Activated CD4-positive, alpha-beta T cell treated with anti-CD3 and anti-CD28 coated beads, Interleukin-2, amount 10 ng/mL, durations not matched to agents 24 days and 14 days (primary cell): Measurements from ENCODE around the gene SLC13A1. TPM values are rescaled to one million over a fixed set of nuclear protein-coding genes. Genes with fewer than 3 reads are reported as not detected.

Experiments used
- DNase-seq: peaks from one replicate; pipeline ENCODE4 v3.0.0; 2022
- H3K27ac Mint-ChIP-seq: one replicate; pipeline ENCODE4 v1.8.0; 2022; ENCODE audit warnings: mild to moderate bottlenecking, mixed read lengths
- H3K27me3 Mint-ChIP-seq: one replicate; pipeline ENCODE4 v1.8.0; 2022; ENCODE audit warnings: mixed read lengths
- H3K36me3 Mint-ChIP-seq: one replicate; pipeline ENCODE4 v1.8.0; 2022; ENCODE audit warnings: low read depth, mild to moderate bottlenecking, mixed read lengths
- H3K4me1 Mint-ChIP-seq: one replicate; pipeline ENCODE4 v1.8.0; 2021; ENCODE audit warnings: mixed read lengths
- H3K4me3 Mint-ChIP-seq: one replicate; pipeline ENCODE4 v1.8.0; 2022; ENCODE audit warnings: mild to moderate bottlenecking, moderate library complexity, mixed read lengths
- H3K9me3 Mint-ChIP-seq: one replicate; pipeline ENCODE4 v1.8.0; 2021; ENCODE audit warnings: mixed read lengths
- intact Hi-C: fragments of 100-400 bp; cut with micrococcal nuclease; formaldehyde crosslinking; loops from one replicate; pipeline ENCODE4 v1.15.1; 2023
- total RNA-seq: library from RNA; stranded (reverse); gene quantifications from 2 replicates; pipeline ENCODE4 v1.2.3, GENCODE V29; 2022

Gene SLC13A1
- total RNA-seq, 1 donor from 2014 or later = not detected

DNA sequence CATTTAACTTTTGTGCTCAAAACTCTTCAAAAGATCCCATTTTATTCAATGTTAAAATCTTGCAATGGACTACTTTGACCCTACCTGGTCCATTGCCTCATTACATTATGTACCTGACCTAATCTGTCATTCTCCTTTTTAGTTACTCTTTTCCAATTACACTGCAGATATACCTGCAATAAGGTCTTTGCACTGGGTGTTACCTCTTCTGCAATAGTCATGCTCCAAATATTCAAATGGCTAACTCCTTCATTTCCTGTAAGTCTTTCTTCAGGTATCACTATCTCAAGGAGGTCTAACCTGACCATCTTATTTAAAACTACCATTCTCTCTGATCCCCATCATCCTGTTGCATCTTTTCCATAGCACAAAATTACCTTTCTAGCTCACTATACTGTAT lies 22.3 kb downstream of the SLC13A1 start:
- H3K4me3 Mint-ChIP-seq = no peak overlapping the region
- H3K9me3 Mint-ChIP-seq = no peaks in the 10 kb centered on the region
- intact Hi-C loops = no loop called here

DNA sequence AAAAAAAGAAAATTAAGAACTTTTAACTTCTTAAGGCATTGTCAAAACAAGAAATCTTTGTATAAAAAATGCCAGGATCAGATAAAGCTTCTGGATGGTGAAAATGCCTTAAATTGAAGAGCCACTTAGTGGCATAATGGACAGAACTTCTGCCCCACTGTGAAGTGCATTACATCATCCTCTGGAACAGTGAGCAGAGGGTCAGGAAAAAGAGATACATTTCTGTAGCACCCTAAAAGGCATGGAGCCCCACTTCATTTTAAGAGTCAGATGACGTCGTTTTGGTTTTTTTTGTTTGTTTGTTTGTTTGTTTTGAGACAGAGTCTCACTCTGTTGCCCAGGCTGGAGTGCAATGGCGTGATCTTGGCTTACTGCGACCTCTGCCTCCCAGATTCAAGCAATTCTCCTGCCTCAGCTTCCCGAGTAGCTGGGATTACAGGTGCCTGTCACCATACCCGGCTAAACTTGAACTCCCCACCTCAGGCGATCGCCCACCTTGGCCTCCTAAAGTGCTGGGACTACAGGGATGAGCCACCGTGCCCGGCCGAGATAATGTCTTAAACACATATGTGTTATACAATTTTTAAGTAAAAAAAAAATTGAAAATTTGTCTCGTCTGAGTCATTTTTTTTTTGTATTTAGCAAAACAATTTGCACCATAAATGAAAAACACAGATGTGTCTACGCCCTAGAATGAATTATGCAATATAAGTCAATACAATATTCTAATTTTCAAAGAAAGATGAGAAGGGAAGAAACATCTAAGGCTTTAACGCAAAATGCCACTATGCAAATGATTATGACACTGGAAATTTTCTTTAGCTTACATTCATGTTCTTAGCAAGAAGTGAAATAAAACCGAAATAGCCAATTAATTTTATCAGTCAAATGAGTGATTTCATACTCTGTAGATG lies 29.2 kb downstream of the SLC13A1 start:
- intact Hi-C loops = no loop called here
- no peak overlapping the region for H3K4me3 Mint-ChIP-seq
- DNase-seq = no peak
- H3K4me1 Mint-ChIP-seq = no peaks in the 10 kb centered on the region
- H3K27ac Mint-ChIP-seq = no peak overlapping the region
- H3K9me3 Mint-ChIP-seq = no peaks in the 10 kb centered on the region
- no peaks in the 10 kb centered on the region for H3K27me3 Mint-ChIP-seq
- H3K36me3 Mint-ChIP-seq = no peaks in the 10 kb centered on the region

More for the DNA sequence above, 22.3 kb downstream of the SLC13A1 start:
- Mint-ChIP-seq H3K27me3 (no peaks in the 10 kb centered on the region), H3K4me1 (no peaks in the 10 kb centered on the region), H3K36me3 (no peaks in the 10 kb centered on the region), H3K27ac (no peak overlapping the region)
- no peak for DNase-seq

DNA sequence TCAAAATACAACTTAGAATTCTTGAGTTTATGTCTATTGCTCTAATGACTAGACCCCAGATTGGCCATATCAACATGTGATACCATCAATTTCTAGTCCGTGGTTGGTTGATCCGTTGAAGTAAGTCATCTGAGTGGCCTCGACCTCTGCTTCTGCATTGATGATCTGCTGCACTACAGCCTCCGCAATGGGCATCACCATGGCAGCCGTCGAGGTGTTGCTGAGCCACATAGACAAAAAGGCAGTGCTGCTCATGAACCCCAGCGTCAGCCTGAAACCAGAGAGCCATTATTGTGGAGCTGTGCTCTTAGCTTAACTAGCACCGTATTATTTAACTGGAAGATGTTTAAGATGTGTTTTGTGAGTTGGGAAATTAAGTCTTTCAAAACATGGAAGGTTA lies 30.7 kb downstream of the SLC13A1 start:
- Mint-ChIP-seq H3K27ac (no peak overlapping the region), H3K9me3 (no peaks in the 10 kb centered on the region), H3K4me1 (no peaks in the 10 kb centered on the region), H3K4me3 (no peak overlapping the region), H3K36me3 (no peaks in the 10 kb centered on the region), H3K27me3 (no peaks in the 10 kb centered on the region)
- no peak for DNase-seq
- intact Hi-C loops = no loop called here

GRCh38 chr7:123157606-123158005 lies 42.2 kb downstream of the SLC13A1 start:
- H3K27ac Mint-ChIP-seq = no peak overlapping the region

GRCh38 chr7:123155571-123155970 lies 44.2 kb downstream of the SLC13A1 start:
- Mint-ChIP-seq H3K36me3 (no peaks in the 10 kb centered on the region), H3K27me3 (no peaks in the 10 kb centered on the region), H3K27ac (no peak overlapping the region), H3K9me3 (no peaks in the 10 kb centered on the region), H3K4me1 (no peaks in the 10 kb centered on the region), H3K4me3 (no peak overlapping the region)
- DNase-seq = no peak
- intact Hi-C loops = loop anchor here (10.0 kb wide), 1 partner anchor 941 kb away; no protein-coding TSS in a partner anchor

More at GRCh38 chr7:123157606-123158005, 42.2 kb downstream of the SLC13A1 start:
- Mint-ChIP-seq H3K36me3 (no peaks in the 10 kb centered on the region), H3K9me3 (no peaks in the 10 kb centered on the region), H3K4me3 (no peak overlapping the region), H3K27me3 (no peaks in the 10 kb centered on the region), H3K4me1 (no peaks in the 10 kb centered on the region)
- intact Hi-C loops = loop anchor here (10.0 kb wide), 1 partner anchor 943 kb away; no protein-coding TSS in a partner anchor
- no peak for DNase-seq

DNA sequence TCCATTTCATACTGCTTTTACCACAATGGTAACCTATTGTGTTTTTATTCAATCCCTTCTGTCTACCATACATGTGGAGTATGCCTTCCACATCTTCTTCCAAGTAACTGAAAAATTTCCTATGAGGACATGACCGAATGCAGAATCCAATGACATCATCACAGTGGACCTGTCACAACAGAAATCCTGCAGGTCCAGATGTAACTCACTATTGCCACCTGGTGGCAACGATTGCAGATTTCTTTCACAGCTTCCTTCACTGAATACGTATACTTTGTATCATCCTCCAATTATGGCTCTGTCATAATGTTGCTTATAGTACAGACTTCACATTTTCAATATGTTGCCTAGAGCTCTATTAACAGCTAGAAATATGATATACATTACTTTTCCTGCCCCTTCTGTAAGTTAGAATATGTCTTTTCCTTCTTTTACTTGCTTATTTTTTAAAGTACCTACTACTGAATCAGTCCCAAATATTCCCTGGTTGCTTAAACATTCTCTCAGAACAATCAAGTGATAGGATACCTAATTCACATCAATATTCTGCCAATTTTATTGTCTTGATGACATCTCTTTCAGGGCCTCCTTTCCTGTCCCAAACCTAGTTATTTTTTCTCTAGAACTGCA lies 45.4 kb downstream of the SLC13A1 start:
- H3K4me1 Mint-ChIP-seq = no peaks in the 10 kb centered on the region
- no peak overlapping the region for H3K4me3 Mint-ChIP-seq
- DNase-seq = peak; percentile 79
- no peaks in the 10 kb centered on the region for H3K9me3 Mint-ChIP-seq
- H3K27ac Mint-ChIP-seq = no peak overlapping the region
- H3K27me3 Mint-ChIP-seq = no peaks in the 10 kb centered on the region
- H3K36me3 Mint-ChIP-seq = no peaks in the 10 kb centered on the region
- intact Hi-C loops = loop anchor here (10.0 kb wide), 1 partner anchor 940 kb away; no protein-coding TSS in a partner anchor

DNA sequence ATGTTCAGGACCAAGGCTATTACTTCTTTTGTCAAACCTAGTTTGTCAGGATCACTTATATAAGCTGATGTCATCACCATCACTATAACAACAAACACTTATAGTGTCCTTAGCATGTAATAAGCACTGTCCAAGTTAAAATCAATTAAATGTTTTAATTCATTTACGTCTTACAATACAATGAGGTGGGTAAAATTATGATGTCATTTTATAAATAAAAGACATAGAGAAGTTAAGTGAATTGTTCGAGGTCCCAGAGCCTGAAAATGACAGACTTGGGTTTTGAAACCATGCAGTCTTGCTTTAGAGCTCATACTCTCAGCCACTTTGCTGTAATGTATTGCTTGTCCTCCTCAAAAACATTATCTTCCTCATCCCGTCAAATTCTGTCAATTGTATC lies 48.3 kb downstream of the SLC13A1 start:
- H3K4me3 Mint-ChIP-seq = no peak overlapping the region
- no peaks in the 10 kb centered on the region for H3K36me3 Mint-ChIP-seq
- intact Hi-C loops = loop anchor here (10.0 kb wide), 1 partner anchor 937 kb away; no protein-coding TSS in a partner anchor
- no peak for DNase-seq
- H3K9me3 Mint-ChIP-seq = no peaks in the 10 kb centered on the region
- no peaks in the 10 kb centered on the region for H3K27me3 Mint-ChIP-seq
- H3K4me1 Mint-ChIP-seq = no peaks in the 10 kb centered on the region
- no peak overlapping the region for H3K27ac Mint-ChIP-seq

- DNase-seq = no peak
- intact Hi-C loops = no loop called here
- Mint-ChIP-seq H3K27me3 (no peaks in the 10 kb centered on the region), H3K4me1 (no peaks in the 10 kb centered on the region), H3K36me3 (no peaks in the 10 kb centered on the region), H3K4me3 (no peak overlapping the region), H3K27ac (no peak overlapping the region), H3K9me3 (no peaks in the 10 kb centered on the region)
Observed at GRCh38 chr7:123148813-123149212, 51.0 kb downstream of the SLC13A1 start.

DNA sequence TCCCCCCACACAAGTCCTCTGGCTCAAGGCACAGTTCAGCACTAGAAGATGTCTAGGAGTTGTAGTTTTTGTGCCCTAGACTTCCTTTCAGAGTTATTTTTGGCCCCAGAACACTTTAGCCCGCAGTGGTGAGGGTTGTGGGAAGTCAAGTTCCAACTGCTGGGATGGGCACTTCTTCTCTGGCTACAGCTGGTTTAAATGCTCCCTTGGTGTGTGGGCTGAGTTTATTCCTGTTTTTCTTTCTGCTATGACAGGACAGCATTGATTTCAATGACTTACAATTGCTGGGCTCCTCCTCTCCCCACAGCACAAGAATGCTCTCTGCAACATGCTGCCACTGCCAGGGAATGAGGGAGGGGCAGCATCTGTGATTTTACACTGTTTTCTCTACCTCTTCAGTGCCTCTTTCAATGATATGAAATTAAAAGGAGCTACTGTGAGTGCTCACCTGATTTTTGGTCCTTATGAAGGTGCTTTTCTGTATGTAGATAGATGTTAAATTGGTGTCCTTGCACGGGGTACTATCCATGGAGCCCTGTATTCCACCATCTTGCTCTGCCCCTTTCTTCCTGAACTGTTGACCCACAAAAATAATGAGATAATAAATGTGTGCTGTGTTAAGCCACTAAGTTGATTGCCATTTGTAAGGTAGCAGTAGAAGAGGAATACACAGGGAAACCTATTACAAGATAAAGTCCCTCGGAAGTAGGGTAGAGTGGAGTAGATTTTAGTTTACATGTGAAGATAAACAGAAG lies 56.3 kb downstream of the SLC13A1 start:
- no peaks in the 10 kb centered on the region for H3K9me3 Mint-ChIP-seq
- DNase-seq = no peak
- intact Hi-C loops = no loop called here
- H3K36me3 Mint-ChIP-seq = no peaks in the 10 kb centered on the region
- H3K27me3 Mint-ChIP-seq = no peaks in the 10 kb centered on the region
- no peak overlapping the region for H3K4me3 Mint-ChIP-seq
- H3K27ac Mint-ChIP-seq = no peak overlapping the region
- H3K4me1 Mint-ChIP-seq = no peaks in the 10 kb centered on the region

DNA sequence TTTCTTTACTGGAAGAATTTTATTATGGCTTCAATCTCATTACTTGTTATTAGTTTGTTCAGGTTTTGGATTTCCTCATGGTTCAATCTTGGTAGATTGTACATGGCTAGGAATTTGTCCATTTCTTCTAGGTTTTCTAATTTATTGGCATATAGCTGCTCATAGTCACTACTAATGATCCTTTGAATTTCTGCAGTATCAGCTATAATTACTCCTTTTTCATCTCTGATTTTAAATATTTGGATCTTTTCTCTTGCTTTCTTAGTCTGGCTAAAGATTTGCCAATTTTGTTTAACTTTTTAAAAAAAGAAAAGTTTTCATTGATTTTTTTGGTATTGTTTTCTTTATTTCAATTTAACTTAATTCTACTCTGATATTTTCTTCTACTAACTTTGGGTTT lies 59.2 kb downstream of the SLC13A1 start:
- no peaks in the 10 kb centered on the region for H3K4me1 Mint-ChIP-seq
- no peaks in the 10 kb centered on the region for H3K27me3 Mint-ChIP-seq
- H3K4me3 Mint-ChIP-seq = no peak overlapping the region
- no peaks in the 10 kb centered on the region for H3K36me3 Mint-ChIP-seq
- H3K9me3 Mint-ChIP-seq = no peaks in the 10 kb centered on the region
- H3K27ac Mint-ChIP-seq = no peak overlapping the region
- DNase-seq = no peak
- intact Hi-C loops = no loop called here

DNA sequence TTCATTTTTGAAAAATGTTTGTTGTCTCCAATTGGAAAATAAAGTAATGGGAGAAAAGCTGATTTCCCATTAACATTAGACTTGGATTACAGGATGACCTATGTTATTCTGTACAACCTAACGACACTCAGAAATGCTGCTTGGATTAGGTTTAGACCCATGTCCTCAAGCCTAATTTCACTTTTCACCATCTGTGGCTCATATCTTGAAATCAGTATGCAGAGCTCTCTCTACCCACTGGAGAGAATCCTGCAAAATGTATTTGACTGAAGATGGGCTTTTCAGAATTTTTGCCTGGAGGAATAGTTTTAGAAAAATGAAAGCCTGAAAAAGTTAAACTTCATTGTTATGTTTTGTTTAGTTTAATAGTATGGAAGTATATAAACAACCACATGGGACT lies 63.8 kb downstream of the SLC13A1 start:
- Mint-ChIP-seq H3K9me3 (no peaks in the 10 kb centered on the region), H3K4me3 (no peak overlapping the region), H3K27ac (no peak overlapping the region), H3K36me3 (no peaks in the 10 kb centered on the region), H3K4me1 (no peaks in the 10 kb centered on the region), H3K27me3 (no peaks in the 10 kb centered on the region)
- intact Hi-C loops = no loop called here
- DNase-seq = no peak

DNA sequence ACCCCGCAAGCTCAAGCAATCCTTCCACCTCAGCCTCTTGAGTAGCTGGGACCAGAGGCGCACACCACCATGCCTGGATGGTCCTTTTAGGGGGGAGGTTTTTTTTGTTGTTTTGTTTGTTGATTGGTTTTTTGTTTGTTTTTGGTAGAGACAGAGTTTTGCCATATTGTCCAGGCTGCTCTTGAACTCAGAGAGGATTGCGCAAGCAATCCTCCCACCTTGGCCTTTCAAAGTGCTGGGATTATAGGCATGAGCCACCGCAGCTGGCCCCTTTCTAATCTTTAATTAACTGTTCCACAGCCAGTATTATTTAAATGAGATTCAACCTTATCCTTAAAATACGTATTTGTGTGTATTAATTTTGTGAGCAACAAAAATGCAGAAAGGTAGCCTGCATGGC lies 65.8 kb downstream of the SLC13A1 start:
- H3K4me1 Mint-ChIP-seq = no peaks in the 10 kb centered on the region
- H3K36me3 Mint-ChIP-seq = no peaks in the 10 kb centered on the region
- no peaks in the 10 kb centered on the region for H3K9me3 Mint-ChIP-seq
- intact Hi-C loops = no loop called here
- H3K27me3 Mint-ChIP-seq = no peaks in the 10 kb centered on the region
- H3K27ac Mint-ChIP-seq = no peak overlapping the region
- DNase-seq = no peak
- H3K4me3 Mint-ChIP-seq = no peak overlapping the region

DNA sequence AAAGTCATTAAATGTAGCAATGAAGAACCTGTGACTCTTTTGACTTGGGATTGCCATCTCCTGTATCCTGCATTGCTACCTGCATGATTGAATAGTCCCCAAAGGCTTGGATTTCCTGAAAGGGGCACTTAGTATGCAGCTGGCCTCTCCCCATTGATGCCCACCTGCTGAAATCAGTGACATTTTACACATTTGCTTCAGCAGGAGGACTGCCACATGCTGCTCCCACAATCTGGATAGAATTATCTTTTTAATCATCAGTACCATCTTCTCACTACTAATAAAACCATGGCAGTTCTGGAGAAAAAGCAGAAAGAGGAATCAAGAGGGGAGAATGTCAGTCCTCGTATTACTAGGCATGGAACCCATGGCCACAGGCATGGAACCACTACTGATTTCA lies 67.8 kb downstream of the SLC13A1 start:
- Mint-ChIP-seq H3K27me3 (no peaks in the 10 kb centered on the region), H3K9me3 (no peaks in the 10 kb centered on the region), H3K4me3 (no peak overlapping the region), H3K36me3 (no peaks in the 10 kb centered on the region), H3K27ac (no peak overlapping the region), H3K4me1 (no peaks in the 10 kb centered on the region)
- intact Hi-C loops = no loop called here
- DNase-seq = no peak

DNA sequence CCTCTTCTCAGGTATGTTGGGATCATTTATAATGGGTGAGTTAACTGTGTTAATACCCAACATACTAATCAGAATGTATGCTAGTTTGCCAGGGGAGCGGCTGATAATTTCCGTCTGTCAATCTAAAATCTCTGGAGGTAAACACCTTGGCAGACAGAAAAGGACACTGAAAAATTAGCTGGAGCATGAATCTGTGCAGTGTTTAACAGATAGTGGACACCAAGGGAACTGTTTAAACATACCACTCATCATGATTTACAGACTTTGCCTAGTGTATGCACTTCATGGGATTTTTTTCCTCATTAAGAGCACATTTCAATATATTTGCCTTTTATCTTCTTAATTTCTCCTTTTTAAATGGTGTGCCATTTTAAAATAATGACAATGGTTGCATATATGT lies 68.2 kb downstream of the SLC13A1 start:
- no peak for DNase-seq
- Mint-ChIP-seq H3K27ac (no peak overlapping the region), H3K4me3 (no peak overlapping the region), H3K9me3 (no peaks in the 10 kb centered on the region), H3K27me3 (no peaks in the 10 kb centered on the region), H3K4me1 (no peaks in the 10 kb centered on the region), H3K36me3 (no peaks in the 10 kb centered on the region)
- intact Hi-C loops = no loop called here
